ENCODE results near the gene ZNF44. TPM values are rescaled to one million over a fixed set of nuclear protein-coding genes. Genes with fewer than 3 reads are reported as not detected.

Gene ZNF44
- 10 to 100 TPM; 13.8 to 15.4 TPM for total RNA-seq

GRCh38 chr19:12294249-12295158 lies at the start of gene ZNF44:
ZNF44 (minus strand) TSS chr19:12294883; CDS start chr19:12294694, 189 bp downstream.
- Histone ChIP-seq H3K9ac (ENCODE audit: low read depth in 2 of 2, low read length in 2 of 2) (peak within 1 kb of the TSS; percentile 92 to 95), H3K9me3 (no peaks in the 10 kb centered on the region), H3K4me3 (peak within 1 kb of the TSS; percentile 100), H3K27ac (peak within 1 kb of the TSS; percentile 98), H3K36me3 (no peaks in the 10 kb centered on the region), H3K27me3 (no peaks in the 10 kb centered on the region), H3K4me1 (peaks cover 5% of the 10 kb centered on the region)
- peak; percentile 99 for DNase-seq
- intact Hi-C loops (cut with DNase I): no loop called here
- TF ChIP-seq CTCF (IDR thresholded peaks at IDR 0.05): no peak

- H3K36me3 ChIP-seq: no peaks in the 10 kb centered on the region
- peak; percentile 100 for DNase-seq
- H3K4me1 ChIP-seq: peaks cover 4% of the 10 kb centered on the region
- H3K9ac ChIP-seq (ENCODE audit: low read depth in 2 of 2, low read length in 2 of 2): peak within 1 kb of the TSS; percentile 89 to 98
- peak within 1 kb of the TSS; percentile 93 for H3K27ac ChIP-seq
- no peaks in the 10 kb centered on the region for H3K27me3 ChIP-seq
- no peaks in the 10 kb centered on the region for H3K9me3 ChIP-seq
- peak within 1 kb of the TSS; percentile 95 for H3K4me3 ChIP-seq
- intact Hi-C loops (cut with DNase I): no loop called here
- TF ChIP-seq CTCF (IDR thresholded peaks at IDR 0.05): no peak
These were observed 38.8 kb upstream of the ZNF44 start, which contains the start of gene ZNF563 for GRCh38 chr19:12333162-12334159. ZNF563 (minus strand) TSS chr19:12333633; CDS start chr19:12333482, 151 bp downstream.

GRCh38 chr19:12331211-12331941 lies 36.7 kb upstream of the ZNF44 start:
- no peak overlapping the region for H3K27ac ChIP-seq
- no peaks in the 10 kb centered on the region for H3K36me3 ChIP-seq
- intact Hi-C loops (cut with DNase I): no loop called here
- TF ChIP-seq CTCF (IDR thresholded peaks at IDR 0.05): no peak
- DNase-seq: no peak
- peaks cover 4% of the 10 kb centered on the region for H3K4me1 ChIP-seq
- no peaks in the 10 kb centered on the region for H3K27me3 ChIP-seq
- no peaks in the 10 kb centered on the region for H3K9me3 ChIP-seq
- H3K4me3 ChIP-seq: no peak overlapping the region
- no peak overlapping the region for H3K9ac ChIP-seq (ENCODE audit: low read depth in 2 of 2, low read length in 2 of 2)

- Histone ChIP-seq H3K4me1 (peaks cover 4% of the 10 kb centered on the region), H3K27me3 (no peaks in the 10 kb centered on the region), H3K27ac (no peak overlapping the region), H3K9me3 (no peaks in the 10 kb centered on the region), H3K36me3 (no peaks in the 10 kb centered on the region), H3K4me3 (no peak overlapping the region), H3K9ac (ENCODE audit: low read depth in 2 of 2, low read length in 2 of 2) (no peak overlapping the region)
- no peak for TF ChIP-seq CTCF (IDR thresholded peaks at IDR 0.05)
- DNase-seq: no peak
- intact Hi-C loops (cut with DNase I): no loop called here
These were observed 35.7 kb upstream of the ZNF44 start for GRCh38 chr19:12330340-12330739.
